Kidney (tissue), 14 donors: ENCODE data around the gene TMEM253. TPM values are rescaled to one million over a fixed set of nuclear protein-coding genes. Genes with fewer than 3 reads are reported as not detected.

Experiments used
- DNase-seq, 5 donors: peaks; one replicate each; pipeline ENCODE4 v3.0.0-alpha.2; 2013 to 2020
- FAIRE-seq: peaks from 2 replicates; lab custom pipeline; 2012; peaks lifted over from hg19 to GRCh38; lab: Jason Lieb, UNC
- H3K27ac ChIP-seq, 2 donors: one replicate each; pipeline ENCODE4 v1.7.0; 2013; ENCODE audit warnings: low read depth in 2 of 2, low read length in 2 of 2, inconsistent platforms in 1 of 2
- H3K27me3 ChIP-seq: one replicate; pipeline ENCODE4 v1.7.1; 2013; ENCODE audit warnings: low read length, inconsistent platforms; ENCODE audit not compliant: control insufficient read depth, insufficient read depth
- H3K36me3 ChIP-seq, 3 donors: one replicate each; pipeline versions ENCODE4 v1.7.0 to v1.7.1; 2013; ENCODE audit warnings: low read length in 3 of 3, control low read depth in 1 of 3, inconsistent platforms in 1 of 3; ENCODE audit not compliant: insufficient read depth in 3 of 3, control insufficient read depth in 2 of 3
- H3K4me1 ChIP-seq, 3 donors: one replicate each; pipeline versions ENCODE4 v1.7.0 to v1.7.1; 2013; ENCODE audit warnings: low read length in 3 of 3, inconsistent platforms in 1 of 3, low read depth in 1 of 3; ENCODE audit not compliant: control insufficient read depth in 2 of 3, insufficient read depth in 2 of 3
- H3K4me3 ChIP-seq, 3 donors: one replicate each; pipeline versions ENCODE4 v1.7.0 to v1.8.1; 2013; ENCODE audit warnings: low read length in 3 of 3, control low read depth in 1 of 3, inconsistent platforms in 1 of 3
- H3K9ac ChIP-seq, 3 donors: one replicate each; pipeline versions ENCODE4 v1.7.0 to v1.7.1; 2013; ENCODE audit warnings: low read length in 3 of 3, control low read depth in 1 of 3, inconsistent platforms in 1 of 3
- H3K9me3 ChIP-seq, 3 donors: one replicate each; pipeline versions ENCODE4 v1.7.0 to v1.7.1; 2013; ENCODE audit warnings: low read length in 3 of 3, control low read depth in 1 of 3, inconsistent platforms in 1 of 3; ENCODE audit not compliant: control insufficient read depth in 2 of 3, insufficient read depth in 1 of 3
- intact Hi-C: fragments of 100-400 bp; cut with DNase I; formaldehyde crosslinking; loops from one replicate; pipeline ENCODE4 v1.11.1; 2022
- polyA plus RNA-seq: library from polyadenylated mRNA; stranded (reverse); fragments of 350-450 nt; fragmentation: Illumina TruSeq; extraction: RNeasy Lipid Tissue Mini Kit (QIAGEN cat#74804); gene quantifications from one replicate; pipeline ENCODE4 v1.2.3, GENCODE V29; 2014; ENCODE audit warnings: low read depth, low replicate concordance; ENCODE audit not compliant: insufficient read depth
- total RNA-seq: library from RNA; stranded (reverse); fragmentation: NEBNext Ultra II Directional; extraction: Animal tissue kit (Norgen Biotek cat#: 25700); gene quantifications from one replicate; pipeline ENCODE4 v1.2.1, GENCODE V29; 2021
- TF ChIP-seq, protein P1 (sequence below): IDR thresholded peaks from 3 replicates; pipeline ENCODE4 v1.5.1; 2012; ENCODE audit warnings: mild to moderate bottlenecking, moderate library complexity, borderline replicate concordance; ENCODE audit not compliant: insufficient read depth; ENCODE audit errors: extremely low read depth
- donor health status: control.
- donor health status: control.
- donor health status: control.
- donor health status: control.
- donor health status: control.
- donor health status: DM: yes; HTN: yes; CAD: no.
- donor health status: Normal renal cell carcinoma (clear cell type).

TMEM253 gene
- total and polyA plus RNA-seq, 2 donors from 2014 or later, result 0.41 to 0.43 TPM

DNA sequence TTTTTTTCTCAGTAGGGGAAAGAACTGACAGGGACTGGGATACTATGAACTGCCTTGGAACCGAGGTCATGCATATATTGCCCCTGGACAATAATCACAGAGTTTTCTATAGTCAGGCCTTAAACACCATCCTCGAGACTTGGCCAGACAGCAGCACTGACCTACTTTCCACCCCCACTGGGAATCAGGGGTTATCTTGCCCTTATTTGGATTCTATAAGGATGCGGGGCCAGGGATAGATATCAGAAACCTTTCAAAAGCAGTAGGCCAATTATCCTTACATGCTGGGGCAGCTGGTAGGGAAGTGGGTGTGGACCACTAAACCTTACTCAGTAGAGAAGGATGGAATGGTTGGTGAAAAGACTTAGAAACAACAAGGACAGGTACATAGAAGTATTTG, 4.4 kb upstream of the TMEM253 start:
- DNase-seq (no peak), FAIRE-seq (no peak)
- no peaks in the 10 kb centered on the region for H3K9me3 ChIP-seq
- no peak overlapping the region for H3K9ac ChIP-seq
- peaks cover 9 to 22% (median 13%) of the 10 kb centered on the region in 3 donors for H3K4me1 ChIP-seq
- H3K4me3 ChIP-seq, result no peak overlapping the region
- intact Hi-C loops, result no loop called here
- no peak overlapping the region for H3K27ac ChIP-seq
- TF ChIP-seq, protein P1, sequence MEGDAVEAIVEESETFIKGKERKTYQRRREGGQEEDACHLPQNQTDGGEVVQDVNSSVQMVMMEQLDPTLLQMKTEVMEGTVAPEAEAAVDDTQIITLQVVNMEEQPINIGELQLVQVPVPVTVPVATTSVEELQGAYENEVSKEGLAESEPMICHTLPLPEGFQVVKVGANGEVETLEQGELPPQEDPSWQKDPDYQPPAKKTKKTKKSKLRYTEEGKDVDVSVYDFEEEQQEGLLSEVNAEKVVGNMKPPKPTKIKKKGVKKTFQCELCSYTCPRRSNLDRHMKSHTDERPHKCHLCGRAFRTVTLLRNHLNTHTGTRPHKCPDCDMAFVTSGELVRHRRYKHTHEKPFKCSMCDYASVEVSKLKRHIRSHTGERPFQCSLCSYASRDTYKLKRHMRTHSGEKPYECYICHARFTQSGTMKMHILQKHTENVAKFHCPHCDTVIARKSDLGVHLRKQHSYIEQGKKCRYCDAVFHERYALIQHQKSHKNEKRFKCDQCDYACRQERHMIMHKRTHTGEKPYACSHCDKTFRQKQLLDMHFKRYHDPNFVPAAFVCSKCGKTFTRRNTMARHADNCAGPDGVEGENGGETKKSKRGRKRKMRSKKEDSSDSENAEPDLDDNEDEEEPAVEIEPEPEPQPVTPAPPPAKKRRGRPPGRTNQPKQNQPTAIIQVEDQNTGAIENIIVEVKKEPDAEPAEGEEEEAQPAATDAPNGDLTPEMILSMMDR, result no peak
- H3K27me3 ChIP-seq, result no peaks in the 10 kb centered on the region
- H3K36me3 ChIP-seq, result no peaks in the 10 kb centered on the region

GRCh38 chr14:21096978-21097635, 3.8 kb upstream of the TMEM253 start:
- Histone ChIP-seq H3K36me3 (no peaks in the 10 kb centered on the region), H3K4me3 (peak overlapping the region in 1 of 3 donors; percentile 33), H3K27ac (peak overlapping the region; percentile 61 to 87), H3K27me3 (no peaks in the 10 kb centered on the region), H3K4me1 (peaks cover 9 to 22% (median 13%) of the 10 kb centered on the region in 3 donors), H3K9me3 (no peaks in the 10 kb centered on the region), H3K9ac (peak overlapping the region in 1 of 3 donors; percentile 12)
- TF ChIP-seq, protein P1, result no peak
- intact Hi-C loops, result no loop called here
- FAIRE-seq, result no peak
- peak in 1 of 5 donors; percentile 46 for DNase-seq

GRCh38 chr14:21097636-21098075, 3.2 kb upstream of the TMEM253 start:
- H3K4me1 ChIP-seq, result peaks cover 9 to 22% (median 15%) of the 10 kb centered on the region in 3 donors
- H3K9ac ChIP-seq, result peak overlapping the region in 1 of 3 donors; percentile 12
- no peaks in the 10 kb centered on the region for H3K9me3 ChIP-seq
- H3K4me3 ChIP-seq, result peak overlapping the region in 1 of 3 donors; percentile 33
- FAIRE-seq (no peak), DNase-seq (peak; percentile 53 to 86 (median 66))
- peak overlapping the region; percentile 61 to 87 for H3K27ac ChIP-seq
- TF ChIP-seq, protein P1, result no peak
- intact Hi-C loops, result no loop called here
- H3K27me3 ChIP-seq, result no peaks in the 10 kb centered on the region
- no peaks in the 10 kb centered on the region for H3K36me3 ChIP-seq
